22Rv1 (cell line): Measurements from ENCODE around the gene CDKN2AIP.
"Not testable (repeated sequence)": the region's sequence is repeated elsewhere in the genome, so short reads cannot be mapped to it uniquely, and the experiment has no call there.

Experiments
- H3K27ac ChIP-seq: fragments of 450-650 bp; 2 replicates; pipeline ENCODE4 v1.5.1; 2017
- ZFX ChIP-seq: fragments of 450-650 bp; IDR thresholded peaks from 2 replicates; pipeline ENCODE4 v1.6.1; 2017; ENCODE audit warnings: antibody characterized with exemption, borderline replicate concordance
- TF ChIP-seq, protein P1 (sequence below): fragments of 450-650 bp; IDR thresholded peaks from 2 replicates; pipeline ENCODE4 v1.5.1; 2017; ENCODE audit warnings: mild to moderate bottlenecking

The CDKN2AIP gene

DNA sequence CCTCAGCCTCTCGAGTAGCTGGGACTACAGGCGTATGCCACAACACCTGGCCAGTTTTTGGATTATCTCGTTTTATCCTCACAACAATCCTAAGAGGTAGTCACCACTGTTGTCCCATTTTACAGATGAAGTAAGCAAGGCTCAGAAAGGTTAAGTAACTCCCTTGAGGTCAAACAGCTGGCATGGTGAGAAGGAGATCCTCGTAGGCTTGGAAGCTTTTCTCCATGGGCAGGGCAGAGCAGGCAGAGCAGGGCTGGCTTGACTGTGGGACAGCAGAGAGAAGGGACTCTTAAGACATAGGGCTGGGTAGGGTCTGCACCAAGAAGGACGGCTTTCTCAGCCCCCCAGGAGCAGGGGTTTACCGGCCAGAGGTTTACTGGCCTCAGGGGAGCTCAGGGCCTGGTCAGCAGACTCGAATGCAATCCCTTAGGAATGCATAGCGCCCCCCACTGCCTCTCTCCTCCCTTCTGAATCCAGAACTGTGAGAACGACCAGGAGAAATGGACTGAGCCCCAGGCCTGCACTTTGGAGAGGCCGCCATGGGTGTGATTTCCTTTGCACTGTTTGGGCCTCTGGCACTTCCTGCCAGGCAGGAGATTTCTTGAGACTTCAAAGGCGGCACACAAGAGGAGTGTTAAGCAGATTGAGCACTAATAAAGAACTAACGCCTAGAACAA, 14.0 kb upstream of the CDKN2AIP start:
- H3K27ac ChIP-seq = no peak overlapping the region
- TF ChIP-seq ZFX = no peak
- TF ChIP-seq, protein P1, sequence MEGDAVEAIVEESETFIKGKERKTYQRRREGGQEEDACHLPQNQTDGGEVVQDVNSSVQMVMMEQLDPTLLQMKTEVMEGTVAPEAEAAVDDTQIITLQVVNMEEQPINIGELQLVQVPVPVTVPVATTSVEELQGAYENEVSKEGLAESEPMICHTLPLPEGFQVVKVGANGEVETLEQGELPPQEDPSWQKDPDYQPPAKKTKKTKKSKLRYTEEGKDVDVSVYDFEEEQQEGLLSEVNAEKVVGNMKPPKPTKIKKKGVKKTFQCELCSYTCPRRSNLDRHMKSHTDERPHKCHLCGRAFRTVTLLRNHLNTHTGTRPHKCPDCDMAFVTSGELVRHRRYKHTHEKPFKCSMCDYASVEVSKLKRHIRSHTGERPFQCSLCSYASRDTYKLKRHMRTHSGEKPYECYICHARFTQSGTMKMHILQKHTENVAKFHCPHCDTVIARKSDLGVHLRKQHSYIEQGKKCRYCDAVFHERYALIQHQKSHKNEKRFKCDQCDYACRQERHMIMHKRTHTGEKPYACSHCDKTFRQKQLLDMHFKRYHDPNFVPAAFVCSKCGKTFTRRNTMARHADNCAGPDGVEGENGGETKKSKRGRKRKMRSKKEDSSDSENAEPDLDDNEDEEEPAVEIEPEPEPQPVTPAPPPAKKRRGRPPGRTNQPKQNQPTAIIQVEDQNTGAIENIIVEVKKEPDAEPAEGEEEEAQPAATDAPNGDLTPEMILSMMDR = 0 out of 2 replicates have a peak, but pooled peaks have one; percentile 5

DNA sequence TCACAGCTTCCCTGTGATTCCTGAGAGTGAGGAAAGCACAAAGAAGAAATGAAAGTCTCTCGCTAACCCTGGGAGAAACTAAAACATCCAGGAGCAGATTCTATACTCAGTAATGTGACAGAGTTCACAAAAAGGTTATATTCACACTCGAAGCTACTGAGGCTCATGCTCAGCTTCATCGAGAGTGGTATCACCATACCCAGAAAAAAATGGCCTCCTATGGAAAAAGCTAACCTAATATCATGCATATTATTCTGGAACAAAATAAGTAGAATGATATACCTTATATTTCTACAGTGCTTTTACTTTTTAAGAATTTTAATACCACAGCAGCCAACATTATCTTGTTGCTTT, 13.5 kb upstream of the CDKN2AIP start:
- H3K27ac ChIP-seq = no peak overlapping the region
- TF ChIP-seq ZFX = no peak
- TF ChIP-seq, protein P1 = no peak

DNA sequence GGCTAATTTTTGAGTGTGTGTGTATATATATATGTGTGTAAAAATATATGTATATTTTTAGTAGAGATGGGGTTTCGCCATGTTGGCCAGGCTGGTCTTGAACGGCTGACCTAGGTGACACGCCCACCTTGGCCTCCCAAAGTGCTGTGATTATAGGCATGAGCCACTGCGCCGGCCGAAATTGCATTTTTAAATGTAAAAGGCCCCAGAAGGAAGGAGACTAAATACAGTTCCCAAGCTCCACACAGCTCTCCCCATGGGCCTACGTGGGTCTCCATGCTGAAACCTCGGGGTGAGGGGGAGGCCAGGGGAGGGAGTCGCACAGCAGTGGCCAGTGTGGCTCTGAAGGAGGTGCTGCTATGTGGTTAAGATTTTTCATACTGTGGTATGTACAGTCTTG, 12.8 kb upstream of the CDKN2AIP start:
- TF ChIP-seq, protein P1 = no peak
- no peak for TF ChIP-seq ZFX
- H3K27ac ChIP-seq = no peak overlapping the region

DNA sequence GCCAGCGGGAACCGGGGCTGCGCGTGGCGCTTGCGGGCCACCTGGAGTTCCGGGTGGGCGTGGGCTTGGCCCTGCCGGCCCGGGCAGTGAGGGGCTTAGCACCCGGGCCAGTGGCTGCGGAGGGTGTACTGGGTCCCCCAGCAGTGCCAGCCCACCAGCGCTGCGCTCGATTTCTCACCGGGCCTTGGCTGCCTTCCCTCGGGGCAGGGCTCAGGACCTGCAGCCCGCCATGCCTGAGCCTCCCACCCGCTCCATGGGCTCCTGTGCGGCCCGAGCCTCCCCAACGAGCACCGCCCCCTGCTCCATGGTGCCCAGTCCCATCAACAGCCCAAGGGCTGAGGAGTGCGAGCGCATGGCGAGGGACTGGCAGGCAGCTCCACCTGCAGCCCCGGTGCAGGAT, 11.3 kb upstream of the CDKN2AIP start:
- H3K27ac ChIP-seq = not testable (repeated sequence)

DNA sequence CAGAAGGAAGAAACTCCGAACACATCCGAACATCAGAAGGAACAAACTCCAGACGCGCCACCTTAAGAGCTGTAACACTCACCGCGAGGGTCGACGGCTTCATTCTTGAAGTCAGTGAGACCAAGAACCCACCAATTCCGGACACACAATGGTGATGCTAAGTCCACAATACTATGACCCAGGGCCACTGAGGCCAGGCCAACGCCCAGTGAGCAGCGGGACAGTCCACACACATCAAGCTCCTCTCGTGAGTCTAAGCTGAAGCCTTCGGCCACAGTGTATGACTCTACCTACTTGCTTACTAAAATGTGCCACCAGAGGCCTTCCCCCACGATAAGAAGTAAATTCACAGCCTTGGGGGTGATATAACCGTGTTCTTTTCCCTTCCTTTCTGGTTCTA, 10.2 kb upstream of the CDKN2AIP start:
- TF ChIP-seq, protein P1 = no peak
- no peak for TF ChIP-seq ZFX
- H3K27ac ChIP-seq = no peak overlapping the region

DNA sequence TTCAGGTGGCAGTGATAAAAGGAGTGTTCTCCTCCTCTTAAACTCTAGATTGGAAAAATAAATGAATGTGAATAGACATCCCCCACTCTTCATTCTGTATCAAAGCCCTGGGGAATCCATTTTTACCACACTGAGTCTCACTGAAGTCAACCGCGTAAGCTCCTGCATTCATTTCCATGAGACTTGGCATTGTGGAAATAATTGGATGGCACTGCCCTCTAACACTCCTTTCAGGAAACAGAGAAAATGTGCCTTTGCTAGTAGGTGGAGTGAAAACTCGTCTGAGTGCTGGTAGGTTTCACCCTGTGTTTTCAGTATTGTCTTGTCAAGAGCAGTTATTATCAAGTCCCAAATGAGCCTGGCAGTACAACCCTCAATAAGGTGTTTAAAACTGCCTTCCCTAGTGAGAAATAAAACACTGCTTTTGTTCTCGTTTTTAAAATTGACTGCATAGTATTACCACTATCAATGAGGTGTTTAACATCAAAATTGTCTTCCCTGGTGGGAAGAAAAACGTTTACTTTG, 9.7 kb upstream of the CDKN2AIP start:
- no peak for TF ChIP-seq ZFX
- TF ChIP-seq, protein P1 = no peak
- H3K27ac ChIP-seq = no peak overlapping the region

DNA sequence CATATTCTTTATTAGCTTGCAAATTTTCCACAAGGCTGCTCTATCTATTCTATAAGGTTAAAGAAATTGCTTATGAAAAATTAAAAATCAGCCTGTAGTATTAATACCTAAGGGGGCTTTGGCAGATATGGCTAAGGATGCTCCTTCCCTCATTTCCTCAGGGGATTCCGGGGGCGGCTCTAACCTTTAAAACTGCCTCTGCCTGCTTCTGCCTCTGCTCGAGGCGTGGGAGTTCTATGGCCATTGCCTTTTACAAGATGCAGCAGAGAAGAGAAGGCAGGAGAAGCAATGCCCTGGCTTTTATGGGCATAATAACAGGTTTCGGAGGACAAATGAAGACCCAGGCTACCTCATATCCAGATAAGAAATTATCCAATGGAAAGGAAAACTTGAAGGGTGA, 8.6 kb upstream of the CDKN2AIP start:
- TF ChIP-seq, protein P1 = no peak
- no peak for TF ChIP-seq ZFX
- H3K27ac ChIP-seq = no peak overlapping the region

DNA sequence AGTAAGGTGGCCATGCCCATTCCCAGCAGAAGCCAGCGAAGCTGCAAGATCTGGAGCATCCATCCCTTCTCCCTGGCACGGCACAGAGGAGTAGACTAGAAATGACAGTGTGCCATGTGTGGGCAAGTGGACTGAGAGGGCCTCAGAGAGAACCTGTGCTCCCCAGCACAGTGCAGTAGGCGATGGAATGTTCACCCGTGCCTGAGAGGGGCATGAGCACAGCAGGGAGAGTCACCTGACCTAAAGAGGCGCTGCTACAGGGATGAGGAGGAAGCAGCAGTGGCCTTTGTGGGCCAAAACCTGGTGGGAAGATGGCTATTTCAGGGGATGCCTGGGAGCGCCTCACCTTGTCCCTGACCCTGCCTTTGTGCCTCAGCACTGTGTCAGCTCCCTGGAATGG, 8.0 kb upstream of the CDKN2AIP start:
- no peak overlapping the region for H3K27ac ChIP-seq
- TF ChIP-seq, protein P1 = no peak
- TF ChIP-seq ZFX = no peak
